Thymus (tissue), 11 donors: ENCODE results near the gene NAA25. TPM values are rescaled to one million over a fixed set of nuclear protein-coding genes. Genes with fewer than 3 reads are reported as not detected.

ENCODE experiments used
- DNase-seq, 9 donors: peaks; one replicate each; pipeline ENCODE4 v3.0.0-alpha.2; 2013; ENCODE audit warnings: low spot score in 9 of 9, low read depth in 6 of 9, missing footprints in 1 of 9
- H3K27ac ChIP-seq, 2 donors: one replicate each; pipeline ENCODE4 v1.5.1; 2013; ENCODE audit warnings: control low read depth in 1 of 2, low read depth in 1 of 2, low read length in 1 of 2, mild to moderate bottlenecking in 1 of 2, moderate library complexity in 1 of 2
- H3K27me3 ChIP-seq, 2 donors: one replicate each; pipeline ENCODE4 v1.5.1; 2013; ENCODE audit warnings: low read length in 1 of 2; ENCODE audit not compliant: control insufficient read depth in 2 of 2, insufficient read depth in 1 of 2
- H3K36me3 ChIP-seq, 2 donors: one replicate each; pipeline ENCODE4 v1.5.1; 2013; ENCODE audit warnings: low read length in 1 of 2, mild to moderate bottlenecking in 1 of 2, moderate library complexity in 1 of 2; ENCODE audit not compliant: control insufficient read depth in 2 of 2, insufficient read depth in 2 of 2
- H3K4me1 ChIP-seq, 2 donors: one replicate each; pipeline ENCODE4 v1.5.1; 2013; ENCODE audit warnings: low read length in 2 of 2; ENCODE audit not compliant: control insufficient read depth in 2 of 2, insufficient read depth in 2 of 2
- H3K4me3 ChIP-seq, 2 donors: one replicate each; pipeline ENCODE4 v1.5.1; 2013; ENCODE audit warnings: low read length in 2 of 2, control low read depth in 1 of 2, mild to moderate bottlenecking in 1 of 2
- H3K9me3 ChIP-seq, 2 donors: one replicate each; pipeline ENCODE4 v1.5.1; 2013; ENCODE audit warnings: low read length in 1 of 2, mild to moderate bottlenecking in 1 of 2; ENCODE audit not compliant: control insufficient read depth in 2 of 2, insufficient read depth in 1 of 2
- WGBS: extraction: QIAGEN DNeasy Blood & Tissue Kit; methylation state at CpG from one replicate; pipeline ENCODE4 v1.1.7; 2013; 5-methylcytosine and 5-hydroxymethylcytosine counted together
- polyA plus RNA-seq: library from polyadenylated mRNA; stranded (reverse); fragments of 200-250 nt; gene quantifications from one replicate; pipeline ENCODE4 v1.2.3, GENCODE V29; 2013
- total RNA-seq: library from RNA; stranded (reverse); fragments of 120-200 nt; gene quantifications from one replicate; pipeline ENCODE4 v1.2.4, GENCODE V29; 2013
- donor health status: healthy.

NAA25 gene
- total and polyA plus RNA-seq, 2 donors: 9.2 to 11.4 TPM

DNA sequence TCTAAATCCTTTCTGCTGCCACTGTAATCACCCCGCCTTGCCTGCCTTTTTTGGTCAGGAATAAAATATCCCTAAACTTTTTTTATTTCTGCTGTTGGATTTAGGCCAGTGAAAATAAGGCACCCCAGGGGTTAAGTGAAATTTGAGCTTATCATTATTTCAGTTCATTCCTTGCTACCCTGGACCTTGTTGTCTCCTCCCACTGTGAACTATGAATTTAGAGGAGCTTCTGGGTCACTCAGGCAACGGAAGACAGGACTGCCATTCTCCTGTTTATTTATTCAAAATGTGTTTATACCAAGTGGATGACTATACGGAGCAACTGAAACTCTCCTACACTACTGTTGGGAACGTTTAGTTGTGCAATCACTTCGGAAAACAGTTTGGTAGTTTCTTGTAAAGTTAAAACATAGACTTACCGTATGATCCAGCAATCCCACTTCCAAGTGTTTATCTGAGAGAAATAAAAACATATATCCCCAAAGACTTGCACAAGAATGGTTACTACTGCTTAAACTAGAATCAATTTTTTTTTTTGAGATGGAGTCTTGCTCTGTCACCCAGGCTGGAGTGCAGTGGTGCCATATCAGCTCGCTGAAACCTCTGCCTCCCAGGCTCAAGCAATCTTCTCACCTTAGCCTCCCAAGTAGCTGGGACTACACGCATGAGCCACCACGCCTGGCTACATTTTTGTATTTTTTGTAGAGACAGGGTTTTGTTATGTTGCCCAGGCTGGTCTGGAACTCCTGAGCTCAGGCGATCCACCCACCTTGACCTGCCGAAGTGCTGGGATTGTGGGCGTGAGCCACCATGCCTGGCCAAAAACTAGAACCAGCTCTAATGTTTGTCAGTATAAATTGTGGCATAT, 14.5 kb upstream of the NAA25 start:
- no peaks in the 10 kb centered on the region for H3K9me3 ChIP-seq
- H3K27me3 ChIP-seq: peaks cover 0 to 2% of the 10 kb centered on the region in 2 donors
- 95% methylated on average over 12 of the region's 12 CpGs for WGBS
- no peak overlapping the region for H3K4me3 ChIP-seq
- no peak for DNase-seq
- no peak overlapping the region for H3K27ac ChIP-seq
- no peaks in the 10 kb centered on the region for H3K36me3 ChIP-seq
- peaks cover 12 to 15% of the 10 kb centered on the region in 2 donors for H3K4me1 ChIP-seq

GRCh38 chr12:112121780-112122565, 13.4 kb upstream of the NAA25 start:
- Histone ChIP-seq H3K9me3 (no peaks in the 10 kb centered on the region), H3K4me3 (no peak overlapping the region), H3K27me3 (peaks cover 0 to 2% of the 10 kb centered on the region in 2 donors), H3K27ac (peak overlapping the region in 1 of 2 donors; percentile 31), H3K36me3 (no peaks in the 10 kb centered on the region), H3K4me1 (peaks cover 11 to 18% of the 10 kb centered on the region in 2 donors)
- 94% methylated on average over 11 of the region's 11 CpGs for WGBS
- DNase-seq: no peak

- Histone ChIP-seq H3K27me3 (peaks cover 0 to 2% of the 10 kb centered on the region in 2 donors), H3K4me3 (no peak overlapping the region), H3K4me1 (peaks cover 3 to 15% of the 10 kb centered on the region in 2 donors), H3K27ac (no peak overlapping the region), H3K36me3 (no peaks in the 10 kb centered on the region), H3K9me3 (no peaks in the 10 kb centered on the region)
- 97% methylated on average over 8 of the region's 8 CpGs for WGBS
- DNase-seq: no peak
These were observed 9.1 kb upstream of the NAA25 start for GRCh38 chr12:112117685-112118084.

DNA sequence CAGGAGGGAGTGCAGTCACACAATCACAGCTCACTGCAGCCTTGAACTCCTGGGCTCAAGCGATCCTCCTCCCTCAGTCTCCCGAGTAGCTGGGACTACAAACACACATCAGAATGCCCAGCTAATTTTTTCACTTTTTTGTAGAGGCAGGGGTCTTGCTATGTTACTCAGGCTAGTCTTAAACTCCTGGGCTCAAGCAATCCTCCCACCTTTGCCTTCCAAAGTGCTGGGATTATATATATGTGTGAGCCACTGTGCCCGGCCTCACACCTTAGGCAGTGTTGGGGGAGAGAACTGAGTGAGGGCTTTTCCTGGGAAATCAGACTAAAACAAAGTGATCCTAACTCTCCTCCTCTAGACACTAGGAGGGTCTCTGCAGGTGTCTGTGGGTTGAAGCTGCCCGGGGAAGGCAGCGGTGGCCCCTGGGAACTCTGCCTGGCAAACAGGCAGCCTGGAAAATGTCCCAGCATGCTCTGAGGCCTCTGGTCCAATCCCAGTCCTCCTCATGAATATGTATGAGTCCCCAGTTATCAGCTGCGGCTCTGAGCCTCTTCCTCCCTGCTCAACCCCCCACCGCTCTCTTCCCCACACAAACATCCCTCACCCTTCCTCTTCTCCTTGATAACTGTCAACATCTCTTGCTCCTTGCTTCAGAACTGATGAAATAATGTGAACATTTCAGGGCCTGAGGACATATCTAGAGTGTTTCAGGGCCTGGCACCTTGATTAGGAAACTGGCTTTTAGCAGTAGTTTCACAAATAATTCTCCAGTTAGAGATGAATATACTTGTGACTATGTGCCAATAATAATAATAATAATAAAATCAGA, 7.9 kb upstream of the NAA25 start:
- Histone ChIP-seq H3K27ac (peak overlapping the region in 1 of 2 donors; percentile 78), H3K4me3 (no peak overlapping the region), H3K36me3 (no peaks in the 10 kb centered on the region), H3K27me3 (no peaks in the 10 kb centered on the region), H3K4me1 (peaks cover 3 to 13% of the 10 kb centered on the region in 2 donors), H3K9me3 (no peaks in the 10 kb centered on the region)
- DNase-seq: peak in 6 of 9 donors; percentile 40 to 78 (median 56)
- 43% methylated on average over 7 of the region's 7 CpGs for WGBS

- H3K4me1 ChIP-seq: peaks cover 3 to 13% of the 10 kb centered on the region in 2 donors
- H3K27ac ChIP-seq: peak overlapping the region in 1 of 2 donors; percentile 78
- H3K4me3 ChIP-seq: no peak overlapping the region
- no peaks in the 10 kb centered on the region for H3K36me3 ChIP-seq
- no peaks in the 10 kb centered on the region for H3K9me3 ChIP-seq
- H3K27me3 ChIP-seq: no peaks in the 10 kb centered on the region
- 98% methylated on average over 6 of the region's 6 CpGs for WGBS
- no peak for DNase-seq
These were observed 6.9 kb upstream of the NAA25 start for GRCh38 chr12:112115259-112116045.

DNA sequence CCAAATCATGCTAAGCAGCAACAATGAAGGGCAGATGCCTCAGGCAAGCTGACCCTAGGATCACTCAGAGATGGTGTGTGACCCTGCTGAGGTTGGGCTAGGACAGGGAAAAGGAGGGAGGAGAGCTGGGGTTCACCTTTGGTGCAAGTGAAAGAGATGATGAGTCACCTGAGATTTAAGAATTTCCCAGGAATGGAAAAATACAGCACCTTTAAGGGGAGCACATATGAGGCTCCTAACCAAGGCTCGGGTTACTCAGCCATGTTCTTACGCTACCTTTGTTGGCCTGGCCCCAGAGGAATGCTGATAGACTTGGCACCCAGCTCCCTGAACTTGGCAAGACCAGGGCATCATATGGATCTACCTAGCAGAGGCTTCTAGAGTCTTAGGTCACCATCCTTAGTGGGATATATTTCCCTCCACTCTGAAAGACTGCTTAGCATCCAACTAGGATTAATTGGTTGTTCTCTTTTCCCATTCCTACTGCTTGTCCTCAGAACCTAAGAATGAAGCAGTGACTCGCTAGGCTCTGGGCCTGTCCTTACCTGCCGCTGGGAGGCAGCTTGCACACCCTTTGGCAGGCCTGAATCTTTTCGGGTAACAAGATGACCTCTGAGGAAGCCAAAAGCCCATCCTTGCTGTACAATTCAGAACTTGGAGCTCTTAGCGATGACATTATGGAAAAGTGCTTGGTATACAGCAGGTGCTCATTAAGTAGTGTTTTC, 4.0 kb upstream of the NAA25 start:
- DNase-seq: no peak
- H3K9me3 ChIP-seq: no peaks in the 10 kb centered on the region
- H3K36me3 ChIP-seq: no peaks in the 10 kb centered on the region
- no peak overlapping the region for H3K4me3 ChIP-seq
- H3K4me1 ChIP-seq: peaks cover 7 to 25% of the 10 kb centered on the region in 2 donors
- WGBS: 94% methylated on average over 6 of the region's 6 CpGs
- H3K27ac ChIP-seq: peak overlapping the region; percentile 60 to 70
- H3K27me3 ChIP-seq: no peaks in the 10 kb centered on the region

DNA sequence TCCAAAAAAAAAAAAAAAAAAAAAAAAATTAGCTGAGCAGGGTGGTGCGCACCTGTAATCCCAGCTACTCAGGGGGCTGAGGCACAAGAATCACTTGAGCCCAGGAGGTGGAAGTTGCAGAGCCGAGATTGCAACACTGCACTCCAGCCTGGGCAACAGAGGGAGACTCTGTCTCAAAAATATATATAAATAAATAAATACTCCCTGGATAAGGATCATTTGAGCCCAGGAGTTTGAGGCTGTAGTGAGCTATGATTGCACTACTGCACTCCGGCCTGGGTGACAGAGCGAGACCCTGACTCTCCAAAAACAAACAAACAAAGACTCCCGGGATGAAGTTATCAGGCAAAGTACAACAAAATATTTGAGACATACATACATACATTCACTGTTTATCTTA, 3.3 kb upstream of the NAA25 start:
- peaks cover 9 to 26% of the 10 kb centered on the region in 2 donors for H3K4me1 ChIP-seq
- no peak for DNase-seq
- H3K36me3 ChIP-seq: no peaks in the 10 kb centered on the region
- H3K27ac ChIP-seq: no peak overlapping the region
- no peaks in the 10 kb centered on the region for H3K9me3 ChIP-seq
- H3K27me3 ChIP-seq: no peaks in the 10 kb centered on the region
- no peak overlapping the region for H3K4me3 ChIP-seq
- 95% methylated on average over 5 of the region's 5 CpGs for WGBS
